ENCODE measurements around the gene HOTAIR. TPM values are rescaled to one million over a fixed set of nuclear protein-coding genes. Genes with fewer than 3 reads are reported as not detected.
A peak's percentile ranks its signal among the peaks of the same experiment; 100 is the strongest.

The HOTAIR gene
- total RNA-seq, 1 donor from 2014 or later = 1.7 TPM

DNA sequence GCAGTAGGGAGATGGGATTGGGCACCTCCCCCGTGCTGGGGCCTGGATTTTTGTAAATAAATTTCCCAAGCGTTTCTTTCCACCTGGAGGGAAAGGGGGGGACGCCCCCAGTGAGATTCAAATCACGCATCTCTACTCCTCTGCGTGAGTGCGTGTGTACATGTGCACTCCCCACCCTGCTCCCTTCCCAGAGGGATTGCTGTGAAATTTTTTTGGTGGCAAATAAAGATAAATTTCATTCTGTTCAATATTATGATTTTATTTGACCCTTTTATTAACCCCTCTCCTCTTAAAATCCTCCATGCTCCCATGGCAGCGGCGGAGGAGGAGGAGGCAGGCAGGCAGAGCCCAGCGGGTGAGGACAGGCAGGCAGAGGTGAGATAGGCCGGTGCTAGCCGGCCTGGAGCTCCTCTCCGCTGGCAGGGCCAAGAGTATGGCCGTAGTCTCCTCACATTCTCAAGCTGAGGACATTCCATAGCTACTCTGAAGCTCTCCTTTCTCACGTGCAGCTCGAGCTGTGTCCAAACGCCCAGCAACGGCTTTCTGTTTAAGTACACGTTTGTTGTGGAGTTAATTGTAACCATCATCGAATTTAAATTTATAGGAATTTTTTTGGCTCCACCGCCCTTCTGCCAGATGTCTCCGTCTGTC, 1.5 kb upstream of the HOTAIR start:
- no peak for DNase-seq (ENCODE audit: low read depth)

DNA sequence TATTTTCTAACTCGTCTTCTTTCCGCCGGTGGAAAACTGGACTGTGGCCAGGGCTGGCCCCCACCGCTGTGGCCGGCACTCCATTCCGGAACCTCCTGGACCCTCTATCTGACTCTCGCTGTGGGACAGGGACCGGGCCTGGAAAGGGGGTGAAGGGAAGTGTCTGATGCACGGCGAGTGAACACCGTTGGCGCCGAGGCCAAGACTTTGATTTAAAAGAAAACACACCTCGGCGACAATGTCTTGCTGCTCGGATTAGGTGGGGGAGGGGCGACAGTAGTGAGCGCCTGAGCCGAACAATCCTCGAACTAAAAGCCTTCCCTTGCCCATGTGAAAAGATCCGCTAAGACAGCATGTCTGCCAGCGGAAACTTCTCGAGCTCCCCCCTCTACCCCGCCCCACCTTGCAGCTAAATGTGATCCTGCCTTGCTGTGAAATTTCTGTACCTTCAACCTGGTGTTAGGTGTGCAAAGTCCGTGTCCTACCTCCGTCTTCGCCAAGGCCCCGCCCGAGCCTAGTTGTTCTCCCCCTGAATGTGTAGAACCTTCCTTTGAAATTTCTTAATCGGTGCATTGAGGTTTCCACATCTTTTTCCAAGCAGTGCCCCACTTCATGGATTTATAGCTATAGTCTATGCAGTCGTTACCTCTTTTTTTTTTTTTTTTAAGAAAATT, 862 bp upstream of the HOTAIR start:
- DNase-seq (ENCODE audit: low read depth) = no peak

DNA sequence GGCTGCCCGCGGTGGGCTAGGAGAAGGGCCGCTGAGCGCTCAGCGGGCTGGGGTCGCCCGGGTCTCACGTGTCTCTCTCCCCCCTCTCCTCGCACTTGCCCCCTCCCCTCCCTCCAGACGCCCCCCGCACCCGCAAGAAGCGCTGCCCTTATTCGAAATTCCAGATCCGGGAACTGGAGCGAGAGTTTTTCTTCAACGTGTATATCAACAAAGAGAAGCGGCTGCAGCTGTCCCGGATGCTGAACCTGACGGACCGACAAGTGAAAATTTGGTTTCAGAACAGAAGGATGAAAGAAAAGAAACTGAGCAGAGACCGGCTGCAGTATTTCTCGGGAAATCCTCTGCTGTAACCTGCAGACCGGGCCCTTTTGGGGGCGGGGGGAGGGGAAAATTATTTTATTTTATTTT, 314 bp upstream of the HOTAIR start:
- no peak for DNase-seq (ENCODE audit: low read depth)

DNA sequence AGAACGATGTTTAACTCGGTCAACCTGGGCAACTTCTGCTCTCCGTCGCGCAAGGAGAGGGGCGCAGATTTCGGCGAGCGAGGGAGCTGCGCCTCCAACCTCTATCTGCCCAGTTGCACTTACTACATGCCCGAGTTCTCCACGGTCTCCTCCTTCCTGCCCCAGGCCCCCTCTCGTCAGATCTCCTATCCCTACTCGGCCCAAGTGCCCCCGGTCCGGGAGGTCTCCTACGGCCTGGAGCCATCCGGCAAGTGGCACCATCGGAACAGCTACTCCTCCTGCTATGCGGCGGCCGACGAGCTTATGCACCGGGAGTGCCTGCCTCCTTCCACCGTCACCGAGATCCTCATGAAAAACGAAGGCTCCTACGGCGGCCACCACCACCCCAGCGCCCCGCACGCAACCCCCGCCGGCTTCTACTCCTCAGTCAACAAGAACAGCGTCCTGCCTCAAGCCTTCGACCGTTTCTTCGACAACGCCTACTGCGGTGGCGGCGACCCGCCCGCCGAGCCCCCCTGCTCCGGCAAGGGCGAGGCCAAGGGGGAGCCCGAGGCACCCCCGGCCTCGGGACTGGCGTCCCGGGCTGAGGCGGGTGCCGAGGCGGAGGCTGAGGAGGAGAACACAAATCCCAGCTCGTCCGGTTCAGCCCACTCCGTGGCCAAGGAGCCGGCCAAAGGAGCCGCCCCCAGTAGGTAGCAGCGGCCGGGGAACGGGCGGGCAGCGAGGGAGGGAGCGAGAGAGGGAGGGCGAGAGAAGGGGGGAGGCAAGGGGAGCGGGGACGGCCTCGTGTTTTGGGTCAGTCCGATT, 1.3 kb downstream of the HOTAIR start:
- DNase-seq (ENCODE audit: low read depth) = peak; percentile 73

DNA sequence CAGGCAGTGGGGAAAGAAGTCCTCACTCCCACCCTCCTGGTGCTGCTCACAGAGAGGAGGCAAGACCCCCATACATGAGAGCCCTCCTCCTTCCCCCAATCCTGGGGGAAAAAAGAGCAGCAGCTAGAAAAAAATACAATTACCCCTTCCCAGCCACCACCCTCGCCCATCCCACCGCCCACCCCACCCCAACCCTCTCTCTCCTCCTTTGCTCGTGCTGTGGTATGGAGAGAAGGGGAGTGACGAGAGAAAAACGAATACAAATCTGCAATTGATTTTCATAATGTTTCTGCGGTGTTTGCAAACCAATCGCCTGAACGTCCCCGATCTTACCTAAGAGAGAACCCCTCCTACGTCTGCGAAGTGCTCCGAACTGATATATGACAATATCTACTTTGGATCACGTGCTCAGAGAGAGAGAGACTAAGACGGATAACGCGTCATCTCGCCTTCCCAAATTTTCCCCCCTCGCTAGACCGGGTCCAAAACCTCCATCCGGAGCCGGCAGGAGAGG, 2.0 kb downstream of the HOTAIR start, which contains the start of gene HOXC11:
Gene HOXC11, plus strand, starts transcription at position 405 of the 514 bp plus-strand sequence. CDS start 116 bp downstream, outside the sequence.
- no peak for DNase-seq (ENCODE audit: low read depth)

DNA sequence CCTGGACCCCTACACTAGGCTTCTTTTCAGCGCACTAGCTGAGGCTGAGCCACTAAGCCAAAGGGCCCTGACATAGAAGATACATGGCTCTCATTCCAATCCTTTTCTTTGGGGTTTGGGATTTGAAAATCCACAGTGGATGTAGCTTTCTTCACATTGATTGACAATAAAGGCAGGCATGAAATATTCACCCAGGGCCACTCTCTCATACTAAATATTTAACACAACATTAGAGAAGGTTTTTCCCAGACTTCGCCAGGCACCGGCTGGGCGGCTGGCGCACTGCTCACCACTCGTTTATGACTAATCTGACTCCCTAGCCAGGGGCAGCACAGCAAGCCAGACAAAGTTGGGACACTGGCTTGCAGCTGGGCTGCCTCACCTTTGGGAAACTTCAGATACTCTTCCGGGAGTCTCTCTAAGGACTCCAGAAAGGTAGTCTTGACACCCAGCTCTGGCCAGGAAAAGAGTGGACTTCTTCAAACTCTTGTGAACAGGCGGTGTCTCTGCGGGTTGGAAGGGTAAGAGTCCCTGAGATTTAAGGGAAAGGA, 2.5 kb downstream of the HOTAIR start:
- DNase-seq (ENCODE audit: low read depth) = no peak

DNA sequence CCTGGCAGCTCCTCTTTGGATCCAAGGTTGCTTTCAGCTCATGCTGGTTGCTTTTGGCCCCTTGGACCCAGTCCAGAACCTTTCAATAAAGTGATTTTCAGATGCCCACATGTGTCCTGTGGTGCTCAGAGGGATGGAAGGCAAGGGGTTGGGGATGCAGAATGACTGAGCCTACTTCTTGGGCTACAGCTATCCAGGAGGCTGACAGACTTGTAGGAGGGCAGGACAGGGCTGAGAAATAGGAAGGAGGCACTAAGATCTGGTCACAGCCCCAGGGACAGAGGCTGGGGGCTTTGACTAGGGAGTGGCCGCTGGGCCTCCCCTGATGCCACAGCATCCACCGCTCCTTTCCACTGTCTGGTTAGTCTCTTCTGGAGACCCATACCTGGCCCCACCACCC, 3.1 kb downstream of the HOTAIR start:
- DNase-seq (ENCODE audit: low read depth) = no peak

DNA sequence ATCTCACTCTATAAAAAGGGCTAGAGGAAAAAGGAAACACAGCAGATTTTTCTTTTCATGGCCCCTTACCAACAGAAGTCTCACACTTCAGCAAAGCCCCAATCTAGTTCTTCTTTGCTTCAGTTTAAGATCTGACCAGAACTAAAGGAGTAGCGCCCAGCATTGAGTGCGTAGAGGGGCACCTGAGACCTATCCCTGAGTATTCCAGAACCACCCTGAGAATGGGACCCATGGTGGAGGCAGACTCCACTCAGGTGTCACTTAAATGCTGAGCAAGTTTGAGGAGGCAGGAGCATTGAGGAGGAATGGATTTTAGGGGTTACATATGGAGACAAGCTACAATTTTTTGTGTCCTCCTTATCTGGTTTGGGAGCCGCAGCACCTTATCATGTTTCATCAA, 3.6 kb downstream of the HOTAIR start:
- no peak for DNase-seq (ENCODE audit: low read depth)

DNA sequence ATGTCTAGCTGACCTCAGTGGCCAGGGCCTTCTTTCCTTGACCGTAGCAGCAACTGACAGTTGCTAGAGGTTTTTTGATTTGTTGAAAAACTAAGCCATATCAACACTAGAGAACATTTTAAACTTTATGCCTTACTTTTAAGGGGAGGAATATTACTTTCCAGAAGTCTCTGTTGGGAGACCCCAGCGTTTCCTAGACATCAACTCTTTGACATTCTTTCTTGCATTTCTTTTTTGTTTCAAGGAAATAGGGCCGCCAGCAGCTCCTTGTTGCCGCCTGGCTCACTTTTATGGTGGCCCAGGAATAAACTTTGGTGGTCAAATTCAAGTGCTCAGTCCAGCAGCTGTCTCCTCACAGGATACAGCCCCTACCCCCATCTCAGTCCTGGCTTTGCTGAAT, 4.3 kb downstream of the HOTAIR start:
- no peak for DNase-seq (ENCODE audit: low read depth)

DNA sequence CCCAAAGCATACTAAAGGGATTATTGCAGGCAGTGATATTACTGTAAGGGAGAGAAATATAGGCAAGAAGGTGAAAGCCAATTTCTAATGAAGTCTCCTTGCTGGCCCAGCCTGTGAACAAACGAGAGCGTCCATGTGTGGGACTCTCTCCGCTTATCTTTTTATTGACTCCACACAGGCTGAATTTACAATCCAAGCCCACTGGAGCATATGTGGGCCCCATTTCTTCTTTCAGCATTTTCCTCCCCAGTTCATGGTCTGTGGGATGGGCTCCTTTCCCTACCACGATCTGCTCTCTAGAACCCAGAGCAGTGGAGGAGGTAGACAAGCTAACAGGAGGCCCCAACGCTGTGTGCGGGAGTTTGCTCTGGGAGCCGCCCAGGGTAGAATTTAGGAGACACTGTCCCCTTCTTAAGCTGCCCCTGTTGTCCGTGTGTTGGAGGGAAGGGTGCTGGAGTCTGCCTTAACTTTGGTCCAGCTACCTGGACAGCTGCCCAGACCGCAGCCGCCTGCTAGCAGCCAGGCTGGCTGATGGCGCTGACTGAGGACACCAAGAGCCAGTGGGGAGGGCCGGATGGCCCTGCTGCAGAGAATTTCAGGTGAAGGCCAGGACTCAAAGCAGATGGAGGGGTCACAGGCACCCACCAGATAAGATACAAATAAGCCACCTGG, 5.0 kb downstream of the HOTAIR start:
- no peak for DNase-seq (ENCODE audit: low read depth)

DNA sequence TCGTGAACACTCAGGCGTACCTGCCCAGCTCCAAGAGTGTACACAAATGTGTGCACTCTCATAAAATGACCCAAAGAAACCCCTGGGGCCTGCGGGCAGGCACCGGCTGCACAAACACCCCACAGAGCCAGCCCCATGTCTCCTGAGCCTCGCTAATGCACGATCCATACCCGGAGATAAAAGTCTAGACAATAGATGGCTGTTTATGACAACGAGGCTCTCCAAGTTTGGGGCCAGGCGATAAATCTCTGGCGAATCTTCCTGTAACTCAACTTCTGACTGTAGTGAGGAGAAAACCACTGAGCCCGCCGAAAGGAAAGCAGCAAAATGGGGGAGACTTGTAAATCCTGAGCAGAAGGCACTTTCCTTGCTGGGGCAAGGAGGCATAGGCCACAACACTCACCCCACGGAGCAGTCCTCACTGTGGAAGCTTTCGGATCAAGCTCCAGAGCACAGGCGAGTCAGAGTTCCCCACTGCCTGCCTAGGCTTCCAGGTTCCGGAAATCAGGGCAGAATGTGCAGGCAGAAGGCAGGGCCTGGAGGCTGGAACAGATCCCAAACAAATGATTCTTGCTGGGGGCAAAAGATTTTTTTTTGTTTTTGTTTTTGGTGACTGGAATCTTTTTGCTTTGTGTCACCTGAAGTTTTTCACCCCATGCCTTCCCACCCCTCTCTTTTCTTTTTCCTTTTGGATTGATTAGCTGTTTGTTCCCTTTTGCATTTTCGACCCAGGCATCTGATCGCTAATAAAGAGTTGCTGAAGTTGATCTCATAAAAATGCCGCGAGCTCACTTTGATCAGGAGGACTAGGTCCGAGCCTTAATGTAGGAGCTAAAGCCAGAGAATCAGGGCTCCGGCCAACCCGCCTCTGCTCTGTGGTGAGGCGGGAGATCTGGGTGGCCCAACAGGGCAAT, 6.3 kb downstream of the HOTAIR start:
- DNase-seq (ENCODE audit: low read depth) = no peak

DNA sequence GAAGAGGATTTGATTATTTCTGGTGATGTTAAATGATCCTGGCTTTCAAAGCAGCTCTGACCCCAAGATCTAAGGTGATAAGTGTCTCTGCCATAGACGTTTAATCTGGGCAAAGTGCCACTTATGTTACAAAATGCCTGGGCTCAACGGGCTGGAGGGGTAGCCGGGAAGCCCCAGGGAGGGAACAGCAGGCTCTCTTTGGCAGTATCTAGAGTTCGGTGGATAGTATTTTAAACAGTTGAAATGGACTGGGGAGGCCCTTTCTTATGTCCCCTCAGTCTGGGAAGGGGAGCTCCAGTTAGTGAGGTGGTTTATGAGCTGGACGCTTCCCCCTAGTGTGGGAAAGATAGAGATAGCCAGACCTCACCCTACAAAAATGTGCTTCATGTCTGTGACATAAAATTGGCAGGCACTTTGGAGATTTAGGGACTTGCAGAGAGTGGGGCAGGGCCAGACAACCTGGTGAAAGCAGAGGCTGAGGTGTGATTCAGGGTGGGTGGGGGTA, 7.3 kb downstream of the HOTAIR start:
- no peak for DNase-seq (ENCODE audit: low read depth)

DNA sequence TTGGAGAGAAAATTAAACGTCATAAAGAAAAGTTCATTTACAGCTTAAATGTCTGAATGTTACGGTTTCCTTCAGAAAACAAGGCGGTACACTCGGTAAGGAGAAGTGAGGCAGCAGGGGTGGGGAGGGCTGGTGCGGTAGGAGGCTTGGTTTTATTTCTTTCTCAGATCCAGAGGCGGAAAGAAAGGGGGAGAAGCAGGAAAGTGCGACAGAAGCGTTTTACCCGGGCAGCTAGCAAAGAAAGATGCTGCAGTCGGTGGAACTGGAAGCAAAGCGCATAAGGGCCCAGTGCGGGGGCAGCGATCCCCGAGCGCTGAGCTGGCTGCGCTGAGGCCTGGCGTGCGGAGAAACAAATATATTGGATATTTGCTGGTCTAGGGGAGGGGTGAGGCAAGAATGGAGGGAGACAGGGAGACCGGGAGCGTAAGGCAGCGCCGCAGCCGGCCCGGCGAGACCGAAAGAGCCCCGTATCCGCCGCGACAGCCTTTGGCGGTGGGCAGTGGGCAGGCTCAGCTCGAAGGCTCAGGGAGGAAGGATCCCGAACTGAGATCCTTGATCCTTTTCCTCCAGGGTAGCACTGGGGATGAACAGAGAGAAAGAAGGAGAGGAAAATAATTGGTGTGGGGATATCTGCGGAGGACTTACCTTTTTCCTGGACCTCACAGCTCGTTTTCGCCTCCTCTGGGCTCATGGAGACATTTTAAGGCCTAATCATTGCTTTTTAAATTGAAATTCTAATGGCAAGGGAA, 8.2 kb downstream of the HOTAIR start:
- no peak for DNase-seq (ENCODE audit: low read depth)

DNA sequence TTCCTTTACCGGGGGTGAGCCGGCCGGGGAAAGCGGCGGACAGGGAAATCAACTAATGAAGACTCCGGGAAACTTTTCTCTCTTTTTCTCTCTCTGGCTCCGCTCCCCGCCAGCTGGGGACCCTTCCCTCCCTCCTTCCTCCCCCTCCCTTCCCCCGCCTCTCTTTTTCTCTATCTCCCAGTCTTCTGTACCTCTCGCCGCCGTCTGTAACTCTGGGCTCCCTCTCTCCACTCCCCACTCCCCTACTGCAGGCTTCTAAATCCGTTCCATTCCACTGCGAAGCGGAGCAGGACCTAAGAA, 8.7 kb downstream of the HOTAIR start:
- no peak for DNase-seq (ENCODE audit: low read depth)

DNA sequence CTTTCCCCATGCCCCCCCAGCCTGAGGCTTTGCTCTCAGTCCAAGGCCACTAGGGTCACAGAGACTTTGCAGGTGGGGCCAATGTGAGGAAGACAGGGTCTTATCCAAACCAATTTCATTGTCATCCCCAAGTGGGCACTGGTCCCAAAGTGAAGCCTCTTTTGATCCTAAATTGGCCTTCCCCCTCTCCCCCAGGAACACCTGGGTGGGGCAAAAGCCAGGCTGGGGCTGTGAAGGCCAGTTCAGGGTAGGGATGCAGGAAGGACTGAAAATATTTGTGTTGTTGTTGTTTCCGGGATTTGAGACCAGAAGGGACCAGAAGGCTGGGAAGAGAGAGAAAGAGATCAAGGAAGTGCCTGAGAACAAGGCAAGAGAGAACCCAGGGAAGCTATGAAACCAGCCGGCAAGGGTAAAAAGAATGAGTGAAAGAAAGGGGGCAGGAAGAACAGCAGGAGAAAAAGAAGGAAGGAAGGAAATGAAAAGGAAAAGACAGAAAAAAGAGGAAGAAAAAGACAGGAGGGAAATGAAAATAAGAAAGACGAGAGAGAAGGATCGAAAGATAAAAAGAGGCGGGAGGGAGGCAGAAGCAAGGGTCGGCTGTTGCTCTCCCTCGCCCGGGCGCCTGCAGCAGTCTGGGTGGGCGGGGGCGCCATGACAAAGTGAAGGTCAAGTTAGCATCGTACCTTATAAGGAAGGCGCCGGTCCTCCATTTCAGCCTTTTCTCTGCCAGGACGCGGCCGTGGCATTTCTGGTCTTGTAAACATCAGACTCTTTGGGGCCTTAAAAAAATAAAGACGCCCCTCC, 9.3 kb downstream of the HOTAIR start:
- no peak for DNase-seq (ENCODE audit: low read depth)

DNA sequence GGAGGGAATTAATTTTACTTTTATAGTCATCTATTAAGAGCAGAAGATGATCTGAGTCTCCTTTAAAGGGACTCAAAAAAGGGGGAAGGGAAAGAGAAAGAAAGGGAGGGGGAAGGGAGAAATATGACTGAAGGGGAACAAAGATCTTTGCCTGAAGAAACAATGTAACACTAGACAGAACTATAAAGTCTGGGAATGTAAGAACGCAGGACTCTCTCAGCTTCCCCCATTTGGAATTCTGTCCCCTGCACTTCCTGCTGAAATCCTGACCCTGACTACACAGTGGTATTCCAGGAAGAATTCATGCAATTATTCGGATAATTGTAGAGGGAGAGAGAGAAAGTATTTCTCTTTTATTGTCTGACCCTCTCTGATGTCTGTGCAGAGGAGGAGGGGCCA, 10.4 kb downstream of the HOTAIR start:
- DNase-seq (ENCODE audit: low read depth) = no peak

DNA sequence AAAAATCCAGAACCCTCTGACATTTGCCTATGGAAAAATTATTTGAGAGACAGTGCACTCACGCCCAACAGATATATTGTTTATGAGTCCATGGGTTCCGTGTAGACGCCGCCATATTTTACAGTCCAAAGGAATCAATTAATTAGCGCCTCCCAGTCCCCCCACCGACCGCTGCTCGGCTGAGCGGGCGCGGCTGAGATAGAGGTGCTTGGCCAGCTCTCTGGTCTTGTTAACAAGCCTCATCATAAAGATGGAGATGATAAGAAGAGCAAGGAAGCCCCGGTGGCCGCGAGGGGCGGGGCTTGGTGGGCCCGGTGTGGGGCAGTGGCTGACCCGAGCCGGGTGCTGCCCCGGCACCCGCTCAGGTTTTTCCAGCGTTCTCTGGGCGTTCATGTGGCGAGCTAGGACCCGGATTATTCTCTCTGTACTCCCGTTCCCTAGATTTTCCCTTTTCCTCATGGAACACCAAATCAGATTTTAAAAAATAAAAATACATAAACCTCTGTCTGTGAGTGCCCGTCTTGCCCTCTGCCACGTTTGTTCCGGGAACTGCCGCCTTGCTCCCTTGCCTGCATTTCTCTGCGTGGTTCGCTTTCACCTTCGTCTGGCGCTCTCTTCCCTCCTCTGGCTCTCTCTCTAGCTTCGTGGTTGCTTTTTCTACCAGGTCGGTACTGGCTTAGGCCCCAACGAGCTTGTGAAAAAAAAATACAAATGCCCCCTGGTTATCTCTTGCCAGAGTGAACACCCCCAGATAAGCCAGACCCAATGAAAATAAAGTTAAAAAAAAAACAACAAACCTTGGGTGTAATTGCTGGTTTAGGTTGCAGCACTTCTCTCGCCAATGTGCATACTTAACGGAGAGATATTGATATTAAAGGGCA, 11.1 kb downstream of the HOTAIR start:
- DNase-seq (ENCODE audit: low read depth) = no peak

All from myocyte (in vitro differentiated cells).